Measurements from ENCODE around the gene ZIC3. TPM values are rescaled to one million over a fixed set of nuclear protein-coding genes. Genes with fewer than 3 reads are reported as not detected.

ZIC3 gene
- total and polyA plus RNA-seq, 3 donors from 2014 or later = 1.3 to 1.5 (median 1.5) TPM

DNA sequence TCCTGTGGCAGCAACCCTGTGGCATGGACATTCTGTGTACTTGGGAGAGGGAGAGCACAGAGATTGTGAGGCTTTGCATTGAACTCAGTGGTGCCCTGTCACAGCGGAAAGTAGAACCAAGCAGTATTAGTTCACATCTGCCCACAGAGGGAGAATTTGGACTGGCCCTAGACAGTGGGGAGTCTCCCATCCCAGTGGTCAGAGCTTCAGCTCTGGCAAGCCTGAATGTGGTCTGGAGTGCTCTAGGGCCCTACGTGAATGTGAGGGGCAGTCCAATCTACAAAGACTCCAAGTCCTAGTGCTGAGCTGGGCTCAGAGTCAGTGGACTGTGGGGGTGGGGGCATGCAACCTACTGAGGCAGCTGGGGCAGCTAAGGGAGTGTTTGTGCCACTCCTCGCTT, 34.8 kb downstream of the ZIC3 start:
- intact Hi-C loops (cut with DNase I; ENCODE audit: low total_unique reads) = no loop called here
- no peak overlapping the region for H3K27ac ChIP-seq
- TF ChIP-seq, protein P1, sequence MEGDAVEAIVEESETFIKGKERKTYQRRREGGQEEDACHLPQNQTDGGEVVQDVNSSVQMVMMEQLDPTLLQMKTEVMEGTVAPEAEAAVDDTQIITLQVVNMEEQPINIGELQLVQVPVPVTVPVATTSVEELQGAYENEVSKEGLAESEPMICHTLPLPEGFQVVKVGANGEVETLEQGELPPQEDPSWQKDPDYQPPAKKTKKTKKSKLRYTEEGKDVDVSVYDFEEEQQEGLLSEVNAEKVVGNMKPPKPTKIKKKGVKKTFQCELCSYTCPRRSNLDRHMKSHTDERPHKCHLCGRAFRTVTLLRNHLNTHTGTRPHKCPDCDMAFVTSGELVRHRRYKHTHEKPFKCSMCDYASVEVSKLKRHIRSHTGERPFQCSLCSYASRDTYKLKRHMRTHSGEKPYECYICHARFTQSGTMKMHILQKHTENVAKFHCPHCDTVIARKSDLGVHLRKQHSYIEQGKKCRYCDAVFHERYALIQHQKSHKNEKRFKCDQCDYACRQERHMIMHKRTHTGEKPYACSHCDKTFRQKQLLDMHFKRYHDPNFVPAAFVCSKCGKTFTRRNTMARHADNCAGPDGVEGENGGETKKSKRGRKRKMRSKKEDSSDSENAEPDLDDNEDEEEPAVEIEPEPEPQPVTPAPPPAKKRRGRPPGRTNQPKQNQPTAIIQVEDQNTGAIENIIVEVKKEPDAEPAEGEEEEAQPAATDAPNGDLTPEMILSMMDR (IDR thresholded peaks at IDR 0.05) = no peak
- TF ChIP-seq POLR2A (IDR thresholded peaks at IDR 0.05) = no peak
- H3K4me1 ChIP-seq = no peaks in the 10 kb centered on the region
- no peaks in the 10 kb centered on the region for H3K27me3 ChIP-seq
- no peak overlapping the region for H3K4me3 ChIP-seq
- H3K9me3 ChIP-seq = no peaks in the 10 kb centered on the region
- DNase-seq = no peak
- no peaks in the 10 kb centered on the region for H3K36me3 ChIP-seq (ENCODE audit: low read depth, missing control alignments)
- WGBS, 2 donors = 96% methylated on average over 3 of the region's 3 CpGs; no CpG with 5 or more reads in 1 of the 2 donors

Small RNAs within 50 kb of the gene (small RNA-seq; reads per million reads assigned to genes)
- 0 reads per million in 2 donors for gene RN7SL325P
